Measurements from ENCODE around the gene ACSS2. TPM values are rescaled to one million over a fixed set of nuclear protein-coding genes. Genes with fewer than 3 reads are reported as not detected.
"Not testable (repeated sequence)": the region's sequence is repeated elsewhere in the genome, so short reads cannot be mapped to it uniquely, and the experiment has no call there.

Gene ACSS2
- total RNA-seq, 1 donor from 2014 or later, result 218 TPM

GRCh38 chr20:34874094-34874654 lies 2.2 kb upstream of the ACSS2 start:
- peak; percentile 71 for DNase-seq

GRCh38 chr20:34875642-34876405 lies 588 bp upstream of the ACSS2 start:
- DNase-seq, result no peak

- DNase-seq, result no peak
Observed at GRCh38 chr20:34880215-34880850, 3.9 kb downstream of the ACSS2 start.

GRCh38 chr20:34880971-34881370 lies 4.6 kb downstream of the ACSS2 start:
- DNase-seq, result not testable (repeated sequence)

GRCh38 chr20:34881689-34882088 lies 5.3 kb downstream of the ACSS2 start:
- DNase-seq, result no peak

- no peak for DNase-seq
Observed at GRCh38 chr20:34883087-34883688, 6.8 kb downstream of the ACSS2 start.

- DNase-seq, result no peak
Observed at GRCh38 chr20:34883809-34884208, 7.4 kb downstream of the ACSS2 start.

- no peak for DNase-seq
Observed at GRCh38 chr20:34884260-34884659, 7.8 kb downstream of the ACSS2 start.

- DNase-seq, result no peak
Observed at GRCh38 chr20:34886122-34886521, 9.7 kb downstream of the ACSS2 start.

- DNase-seq, result no peak
Observed at GRCh38 chr20:34887023-34887422, 10.6 kb downstream of the ACSS2 start.

GRCh38 chr20:34888468-34888867 lies 12.1 kb downstream of the ACSS2 start:
- DNase-seq, result no peak

GRCh38 chr20:34891166-34892062 lies 15.0 kb downstream of the ACSS2 start:
- DNase-seq, result no peak

GRCh38 chr20:34892671-34893070 lies 16.3 kb downstream of the ACSS2 start:
- DNase-seq, result no peak

GRCh38 chr20:34894723-34895122 lies 18.3 kb downstream of the ACSS2 start:
- DNase-seq, result no peak

- no peak for DNase-seq
Observed at GRCh38 chr20:34895465-34895864, 19.1 kb downstream of the ACSS2 start.

- no peak for DNase-seq
Observed at GRCh38 chr20:34896086-34896621, 19.7 kb downstream of the ACSS2 start.

GRCh38 chr20:34898129-34898528 lies 21.7 kb downstream of the ACSS2 start:
- not testable (repeated sequence) for DNase-seq

GRCh38 chr20:34898731-34899130 lies 22.3 kb downstream of the ACSS2 start:
- DNase-seq, result not testable (repeated sequence)

GRCh38 chr20:34904202-34904621 lies 27.8 kb downstream of the ACSS2 start:
- no peak for DNase-seq

- DNase-seq, result peak; percentile 26
Observed at GRCh38 chr20:34907616-34908469, 31.4 kb downstream of the ACSS2 start.

- no peak for DNase-seq
Observed at GRCh38 chr20:34915131-34915530, 38.7 kb downstream of the ACSS2 start.
